ENCODE data around the gene PXDC1. TPM values are rescaled to one million over a fixed set of nuclear protein-coding genes. Genes with fewer than 3 reads are reported as not detected.

PXDC1 gene
- total and polyA plus RNA-seq, 12 donors = 3.7 to 46.7 (median 22.5) TPM

DNA sequence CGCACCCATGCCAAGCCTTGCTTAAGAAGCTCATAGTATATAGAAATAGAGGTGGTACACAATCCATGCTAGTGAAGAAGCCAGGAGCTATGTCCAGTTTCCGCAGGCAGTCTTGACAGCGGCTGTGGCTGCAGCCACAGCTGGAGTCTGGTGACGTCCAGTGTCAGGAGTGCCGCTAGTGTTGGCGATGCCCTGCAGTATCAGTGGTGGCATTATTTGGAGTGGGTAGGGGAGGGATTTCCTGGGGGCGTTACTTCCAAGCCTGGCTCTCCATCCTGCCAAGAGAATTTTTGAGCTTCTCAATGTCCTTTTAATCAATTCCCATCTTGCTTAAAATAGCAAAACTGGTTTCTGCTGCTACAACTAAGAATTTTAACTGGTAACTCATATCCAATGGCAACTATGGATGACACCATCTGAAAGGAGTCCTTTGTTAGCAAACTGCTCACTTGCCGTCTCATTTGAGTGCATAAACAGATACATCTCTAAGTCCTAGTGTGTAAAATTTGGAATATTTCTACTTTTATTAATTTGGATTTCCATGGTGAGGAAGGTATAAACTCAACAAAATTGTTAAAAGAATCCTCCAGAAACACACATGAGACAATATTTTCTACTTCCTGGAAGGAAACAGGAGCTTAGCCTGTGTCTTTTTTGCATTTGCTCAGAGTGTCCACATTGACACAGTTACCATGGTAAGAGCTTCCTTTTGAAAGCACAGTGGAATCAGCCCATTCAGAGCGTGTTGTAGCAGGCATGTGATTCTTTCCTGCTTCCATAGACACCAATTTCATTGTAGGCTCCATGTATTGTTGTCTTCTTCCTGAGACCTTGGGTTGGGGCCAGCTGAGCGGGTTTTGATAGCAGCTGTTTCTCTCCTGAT lies 44.6 kb upstream of the PXDC1 start:
- TF ChIP-seq, protein P1, sequence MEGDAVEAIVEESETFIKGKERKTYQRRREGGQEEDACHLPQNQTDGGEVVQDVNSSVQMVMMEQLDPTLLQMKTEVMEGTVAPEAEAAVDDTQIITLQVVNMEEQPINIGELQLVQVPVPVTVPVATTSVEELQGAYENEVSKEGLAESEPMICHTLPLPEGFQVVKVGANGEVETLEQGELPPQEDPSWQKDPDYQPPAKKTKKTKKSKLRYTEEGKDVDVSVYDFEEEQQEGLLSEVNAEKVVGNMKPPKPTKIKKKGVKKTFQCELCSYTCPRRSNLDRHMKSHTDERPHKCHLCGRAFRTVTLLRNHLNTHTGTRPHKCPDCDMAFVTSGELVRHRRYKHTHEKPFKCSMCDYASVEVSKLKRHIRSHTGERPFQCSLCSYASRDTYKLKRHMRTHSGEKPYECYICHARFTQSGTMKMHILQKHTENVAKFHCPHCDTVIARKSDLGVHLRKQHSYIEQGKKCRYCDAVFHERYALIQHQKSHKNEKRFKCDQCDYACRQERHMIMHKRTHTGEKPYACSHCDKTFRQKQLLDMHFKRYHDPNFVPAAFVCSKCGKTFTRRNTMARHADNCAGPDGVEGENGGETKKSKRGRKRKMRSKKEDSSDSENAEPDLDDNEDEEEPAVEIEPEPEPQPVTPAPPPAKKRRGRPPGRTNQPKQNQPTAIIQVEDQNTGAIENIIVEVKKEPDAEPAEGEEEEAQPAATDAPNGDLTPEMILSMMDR (IDR thresholded peaks at IDR 0.05) = no peak
- TF ChIP-seq POLR2A (IDR thresholded peaks at IDR 0.05) = no peak
- H3K4me1 ChIP-seq (replicated peaks in 1 of 2) = peaks cover 0 to 5% of the 10 kb centered on the region in 2 donors
- intact Hi-C loops (cut with DNase I) = no loop called here
- H3K27me3 ChIP-seq = no peaks in the 10 kb centered on the region
- no peak overlapping the region for H3K4me3 ChIP-seq
- H3K9me3 ChIP-seq (replicated peaks in 1 of 3) = no peaks in the 10 kb centered on the region
- 69 to 79% (median 77%) methylated on average over 10 of the region's 10 CpGs for WGBS, 4 donors
- H3K27ac ChIP-seq = peak overlapping the region in 2 of 5 donors; percentile 10 to 55
- DNase-seq = peak in 5 of 7 donors; percentile 29 to 84 (median 67)
- no peaks in the 10 kb centered on the region for H3K36me3 ChIP-seq (replicated peaks in 1 of 2)

DNA sequence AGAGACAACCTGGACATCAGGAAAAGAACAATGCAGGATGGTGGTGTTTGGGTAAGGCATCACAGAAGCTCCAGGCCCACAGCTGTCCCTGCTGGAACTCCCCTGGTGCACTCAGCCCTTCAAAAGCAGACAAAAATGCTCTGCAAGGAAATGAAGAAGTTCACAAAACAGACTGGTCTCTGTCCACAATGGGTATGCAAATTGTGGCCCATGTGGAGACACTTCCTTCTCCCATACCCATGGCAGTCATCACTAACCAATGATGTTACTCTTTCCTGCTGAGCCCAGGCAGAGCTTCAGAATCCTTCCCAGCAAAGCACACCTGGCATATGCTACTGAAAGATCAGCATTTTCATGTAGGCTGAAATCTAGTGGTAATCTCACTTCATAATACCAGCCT lies 42.6 kb upstream of the PXDC1 start:
- intact Hi-C loops (cut with DNase I) = no loop called here
- TF ChIP-seq, protein P1 (IDR thresholded peaks at IDR 0.05) = no peak
- TF ChIP-seq POLR2A (IDR thresholded peaks at IDR 0.05) = no peak
- Histone ChIP-seq H3K4me3 (no peak overlapping the region), H3K4me1 (replicated peaks in 1 of 2) (peaks cover 0 to 4% of the 10 kb centered on the region in 2 donors), H3K27me3 (no peaks in the 10 kb centered on the region), H3K27ac (no peak overlapping the region), H3K9me3 (replicated peaks in 1 of 3) (no peaks in the 10 kb centered on the region), H3K36me3 (replicated peaks in 1 of 2) (no peaks in the 10 kb centered on the region)
- DNase-seq = no peak

DNA sequence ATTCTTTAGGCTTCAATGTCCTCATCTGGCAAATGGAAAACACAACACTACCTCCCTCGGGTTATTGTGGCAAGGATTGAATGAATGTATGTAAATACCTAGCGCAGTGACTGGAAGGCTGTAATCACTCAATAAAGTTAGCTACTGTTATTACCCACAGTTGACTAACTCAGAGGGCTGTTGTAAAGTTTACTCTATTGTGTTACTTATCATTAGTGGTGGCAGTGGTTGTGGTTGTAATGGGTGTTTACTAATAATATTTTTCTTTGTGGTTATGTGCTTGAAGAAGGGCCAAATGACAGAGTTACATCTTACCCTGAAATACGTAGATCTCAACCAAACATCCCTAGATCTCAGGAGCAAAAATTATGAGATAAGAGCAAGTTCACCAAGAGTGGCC lies 42.0 kb upstream of the PXDC1 start:
- Histone ChIP-seq H3K9me3 (replicated peaks in 1 of 3) (no peaks in the 10 kb centered on the region), H3K36me3 (replicated peaks in 1 of 2) (no peaks in the 10 kb centered on the region), H3K27ac (no peak overlapping the region), H3K27me3 (no peaks in the 10 kb centered on the region), H3K4me3 (no peak overlapping the region), H3K4me1 (replicated peaks in 1 of 2) (no peaks in the 10 kb centered on the region)
- DNase-seq = no peak
- WGBS, 4 donors = 91 to 94% (median 91%) methylated on average over 3 of the region's 3 CpGs
- intact Hi-C loops (cut with DNase I) = no loop called here
- TF ChIP-seq, protein P1 (IDR thresholded peaks at IDR 0.05) = no peak

DNA sequence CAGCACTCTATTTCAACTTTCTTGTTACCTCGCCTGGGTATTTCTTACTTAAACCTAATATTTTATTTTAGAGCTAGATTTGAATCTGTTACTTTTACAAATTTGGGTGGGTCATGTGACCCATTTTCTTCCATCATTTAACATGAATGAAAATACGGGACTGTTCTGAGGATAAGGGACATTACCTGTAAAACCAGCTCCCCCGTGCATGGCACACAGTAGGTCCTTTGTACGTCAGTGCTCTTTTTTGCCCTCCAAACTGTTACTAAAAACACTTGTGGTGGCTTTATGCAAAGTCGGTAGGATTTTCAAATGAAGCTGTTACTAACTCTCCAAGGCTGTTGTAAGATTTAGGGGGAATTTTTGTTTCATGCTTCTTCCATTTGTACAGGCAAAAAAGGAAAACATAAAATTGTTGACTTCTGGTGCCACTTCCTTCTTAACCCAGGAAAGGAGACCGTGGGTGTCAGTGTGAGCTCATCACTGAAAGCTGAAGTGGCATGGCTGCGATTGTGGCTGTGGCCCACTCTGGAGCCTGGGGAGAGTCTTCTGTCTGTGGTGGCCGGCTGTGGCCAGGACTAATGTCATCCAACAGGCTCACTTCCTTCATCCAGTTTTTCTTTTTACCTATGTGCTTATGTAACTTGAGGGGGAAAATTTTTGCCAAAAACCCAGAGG lies 40.2 kb upstream of the PXDC1 start:
- no peak overlapping the region for H3K4me3 ChIP-seq
- TF ChIP-seq, protein P1 (IDR thresholded peaks at IDR 0.05) = no peak
- no peaks in the 10 kb centered on the region for H3K9me3 ChIP-seq (replicated peaks in 1 of 3)
- WGBS, 4 donors = 71 to 83% (median 78%) methylated on average over 8 of the region's 8 CpGs
- no peaks in the 10 kb centered on the region for H3K36me3 ChIP-seq (replicated peaks in 1 of 2)
- H3K4me1 ChIP-seq (replicated peaks in 1 of 2) = no peaks in the 10 kb centered on the region
- H3K27me3 ChIP-seq = no peaks in the 10 kb centered on the region
- intact Hi-C loops (cut with DNase I) = no loop called here
- H3K27ac ChIP-seq = no peak overlapping the region
- DNase-seq = no peak

Data from adrenal gland (tissue), 12 donors.